ENCODE results near the gene PRELP.
"Not testable (repeated sequence)": the region's sequence is repeated elsewhere in the genome, so short reads cannot be mapped to it uniquely, and the experiment has no call there.

Gene PRELP
- total RNA-seq, result 0 to 0.11 (median 0) reads per million in 18 experiments

DNA sequence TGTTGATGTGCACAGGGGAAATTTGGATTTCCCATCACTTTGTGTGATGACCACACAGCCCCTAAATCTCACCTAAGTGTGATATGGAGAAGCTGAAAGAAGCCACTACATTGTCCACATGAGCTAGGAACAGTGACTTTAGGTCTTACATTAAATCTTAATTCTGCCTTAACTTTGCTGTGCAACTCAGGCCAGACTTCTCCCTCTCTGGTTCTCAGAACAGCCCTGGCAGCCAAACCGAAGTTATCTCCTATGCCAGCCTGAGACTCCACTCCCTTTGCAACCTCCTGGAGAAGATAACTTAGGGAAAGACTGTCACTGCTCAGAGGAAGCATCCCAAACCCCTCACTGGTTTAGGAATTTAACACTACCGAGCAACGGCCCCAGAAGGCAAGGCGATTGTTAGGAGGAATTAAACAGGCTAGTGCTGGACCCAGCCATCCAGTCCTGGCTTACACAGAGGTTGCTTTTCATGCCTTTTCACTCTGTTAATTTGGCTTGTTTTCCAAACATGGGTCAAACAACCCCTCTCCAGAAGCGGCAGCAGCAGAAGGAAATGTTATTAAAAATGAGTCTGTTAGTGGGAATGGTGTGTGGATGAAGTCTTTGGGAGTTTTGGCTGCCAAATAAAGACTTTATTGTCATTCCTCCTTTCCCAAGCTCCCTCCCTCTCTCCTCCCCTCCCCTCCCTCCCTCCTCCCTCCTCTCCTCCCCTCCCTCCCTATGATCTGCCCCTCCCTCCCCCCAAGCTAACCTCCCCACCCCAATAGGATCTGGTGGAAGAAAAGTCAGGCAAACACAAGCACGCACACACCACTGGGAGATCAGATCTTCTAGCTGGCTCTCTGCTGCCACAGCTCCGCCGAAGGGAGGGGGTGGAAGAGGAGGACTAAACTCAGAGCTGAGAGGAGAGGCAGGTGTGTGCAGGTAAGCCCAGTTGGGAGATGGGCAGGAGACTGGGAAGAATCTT, at the start of gene PRELP:
PRELP (plus strand) TSS at position 795 of the 970 bp plus-strand sequence. CDS start 7,379 bp downstream, outside the sequence.
- DNase-seq, result no peak

DNA sequence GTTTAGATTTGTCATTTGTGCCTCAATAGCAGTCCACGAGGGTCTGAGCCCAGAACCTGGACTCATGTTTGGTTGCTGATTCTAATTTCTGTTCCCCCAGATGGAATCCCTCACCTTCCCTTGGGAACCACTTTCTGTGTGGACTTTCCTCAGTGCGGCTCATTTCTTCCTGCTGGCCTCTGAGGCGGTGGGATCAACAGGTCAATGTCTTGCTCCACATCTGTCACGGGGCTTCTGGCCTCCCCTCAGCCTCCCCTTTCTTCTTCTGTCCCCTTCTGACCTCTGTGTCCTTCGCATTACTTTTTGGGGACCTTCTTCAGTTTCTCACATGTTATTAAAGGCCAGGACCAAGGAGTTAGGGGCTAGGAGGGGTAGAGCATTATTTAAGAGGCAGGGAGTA, 49.2 kb upstream of the PRELP start:
- no peak for DNase-seq

DNA sequence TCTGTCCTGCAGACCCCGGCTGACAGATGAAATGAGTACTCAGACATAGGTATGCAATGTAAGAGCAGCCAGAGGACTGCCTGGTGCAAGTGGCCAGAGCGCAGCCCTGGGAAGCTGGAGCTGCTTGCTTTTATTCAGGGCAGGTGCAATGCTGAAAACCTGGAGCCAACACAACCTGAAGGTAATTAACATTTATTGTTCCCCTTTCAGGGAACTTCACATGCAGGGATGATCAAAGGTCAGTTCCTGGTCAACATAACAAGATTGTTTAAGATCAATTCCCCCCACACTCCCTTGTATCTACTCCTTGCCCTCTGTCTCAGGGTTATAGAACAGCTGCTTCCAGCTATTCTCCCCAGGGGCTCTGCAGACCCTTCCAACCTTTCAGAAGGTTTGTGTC, 48.7 kb upstream of the PRELP start:
- DNase-seq, result no peak

DNA sequence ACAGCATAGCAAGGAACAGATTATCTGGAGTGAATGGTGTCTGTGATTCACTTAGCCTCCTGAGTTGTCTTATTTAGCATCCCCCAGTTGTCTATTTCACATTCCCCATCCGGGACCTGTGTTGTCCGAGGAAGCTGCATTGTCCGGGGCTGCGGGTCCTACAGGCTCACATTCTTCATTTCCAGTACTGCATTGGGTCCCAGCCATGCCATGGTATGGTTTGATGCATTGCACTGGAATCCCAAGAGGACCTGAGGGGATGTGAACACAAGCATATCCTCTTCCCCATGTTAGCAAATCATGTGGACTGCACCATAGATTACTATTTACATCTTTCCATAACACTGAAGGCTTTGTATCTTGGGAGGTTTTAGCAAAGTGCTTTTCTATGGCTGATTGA, 48.2 kb upstream of the PRELP start:
- DNase-seq, result no peak

DNA sequence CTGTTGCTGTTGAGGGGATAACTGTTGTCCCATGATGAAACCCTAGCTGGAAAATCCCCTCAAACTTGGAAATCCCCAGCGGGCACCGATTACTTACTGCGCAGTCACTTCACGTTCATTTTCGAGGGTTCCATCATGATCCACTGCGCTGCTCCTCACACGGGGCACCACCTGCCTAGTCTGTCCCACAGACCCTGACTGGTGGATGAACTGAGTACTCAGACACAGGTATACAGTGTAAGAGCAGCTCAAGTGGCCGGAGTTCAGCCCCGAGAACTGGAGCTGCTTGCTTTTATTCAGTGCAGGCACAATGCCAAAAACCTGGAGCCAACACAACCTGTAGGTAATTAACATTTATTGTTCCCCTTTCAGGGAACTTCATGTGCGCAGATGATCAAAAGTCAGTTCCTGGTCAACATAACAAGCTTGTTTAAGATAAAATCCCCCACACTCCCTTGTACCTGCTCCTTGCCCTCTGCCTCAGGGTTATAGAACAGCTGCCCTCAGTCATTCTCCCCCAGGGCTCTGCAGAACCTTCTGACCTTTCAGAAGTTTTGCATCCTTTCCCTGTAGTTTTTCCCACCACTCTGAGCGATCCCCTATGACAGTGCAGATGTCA, 46.5 kb upstream of the PRELP start:
- DNase-seq, result no peak

DNA sequence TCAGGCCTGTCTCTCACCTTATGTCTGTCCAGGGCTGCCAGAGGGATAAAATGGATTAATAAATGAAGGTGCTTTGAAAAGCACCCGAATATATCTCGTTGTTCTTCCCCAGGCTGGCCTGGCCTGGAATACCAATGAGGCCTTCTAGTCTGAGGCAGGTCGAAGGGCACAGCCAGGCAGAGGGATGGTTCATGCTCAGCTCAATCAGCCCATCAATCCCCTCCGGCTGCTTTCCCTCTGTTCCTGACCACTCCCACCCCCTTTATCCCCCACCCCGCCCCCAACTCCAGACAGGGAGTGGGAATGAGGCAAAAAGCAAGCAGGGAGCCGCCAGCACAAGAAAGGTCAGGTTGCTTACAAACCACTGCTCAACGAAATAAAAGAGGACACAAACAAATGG, 40.0 kb upstream of the PRELP start:
- DNase-seq, result no peak

DNA sequence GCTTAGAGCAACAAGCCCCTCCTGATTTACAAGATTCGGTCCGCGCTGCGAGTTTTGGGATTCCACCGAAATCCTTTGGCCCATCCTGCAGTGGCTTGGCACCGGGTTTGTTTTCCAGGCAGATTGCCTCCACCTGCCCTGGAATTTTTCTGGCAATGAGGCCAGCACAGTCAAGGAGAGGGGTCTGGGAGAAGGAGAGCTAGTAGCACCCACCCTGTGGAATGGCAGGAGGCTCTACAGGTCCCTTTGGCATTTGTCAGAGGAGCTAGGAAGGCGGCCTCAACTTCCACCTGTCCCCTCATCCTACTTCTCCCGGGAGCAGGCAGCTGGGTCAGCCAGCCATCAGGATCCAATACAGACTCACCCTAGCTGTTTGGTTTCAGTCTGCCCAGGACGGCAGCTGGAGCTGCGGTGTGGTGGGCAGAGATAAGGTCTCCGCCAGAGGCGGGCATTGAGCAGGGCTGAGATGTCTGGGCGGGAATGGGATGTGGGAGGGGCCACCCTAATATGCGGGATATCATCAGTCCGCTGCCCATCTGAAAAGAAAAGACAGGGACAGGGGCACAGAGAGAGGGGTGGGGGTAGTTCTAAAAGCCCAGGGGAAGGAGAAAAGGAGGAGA, 37.8 kb upstream of the PRELP start:
- no peak for DNase-seq

DNA sequence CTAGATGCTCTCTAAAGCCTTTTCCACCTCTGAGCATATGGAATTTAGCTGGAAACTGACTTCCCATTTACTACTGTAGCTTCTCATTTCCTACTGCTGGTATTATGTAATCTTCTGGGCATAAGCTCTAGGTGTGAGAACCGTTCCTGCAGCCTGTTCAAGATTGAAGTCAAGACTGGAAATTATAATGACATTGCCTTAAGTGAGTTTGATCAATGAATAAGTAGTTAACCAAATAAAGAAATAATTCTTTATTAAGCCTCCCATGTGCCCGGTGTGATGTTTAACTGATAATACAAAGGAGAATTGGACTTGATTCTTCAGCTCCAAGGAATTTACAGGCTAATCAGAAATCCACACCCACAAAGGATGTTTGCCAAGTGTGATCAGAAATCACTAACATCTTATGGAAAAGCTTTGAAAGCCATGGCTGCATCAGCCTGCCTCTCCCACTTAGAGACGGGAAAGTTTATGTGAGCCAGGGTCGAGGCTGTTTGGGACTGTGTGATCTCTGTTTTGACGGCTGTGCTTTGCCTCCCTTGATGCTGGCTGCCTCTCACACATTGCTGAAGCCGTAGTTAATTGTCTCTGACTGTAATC, 36.4 kb upstream of the PRELP start:
- peak in 1 of 2 donors; percentile 30 for DNase-seq

DNA sequence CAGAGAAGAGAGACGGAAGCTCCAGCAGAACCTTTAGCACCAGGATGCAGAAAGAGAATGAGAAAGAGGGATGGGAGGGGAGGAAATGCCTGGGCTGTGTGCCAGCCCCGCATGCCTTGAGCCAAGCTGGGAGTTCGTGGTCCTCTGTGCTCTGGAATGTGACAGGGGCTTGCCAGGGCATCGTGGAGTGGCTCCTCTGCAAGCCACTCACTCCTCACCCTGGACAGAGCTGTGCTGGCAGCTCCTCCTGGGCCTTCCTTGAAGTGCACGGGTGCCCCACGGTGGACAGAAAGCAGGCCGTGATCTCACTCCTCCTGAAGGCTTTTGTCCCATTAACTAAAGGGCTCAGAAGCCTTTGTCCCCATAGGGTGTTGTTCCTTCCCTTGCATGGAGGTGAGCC, 34.8 kb upstream of the PRELP start:
- DNase-seq, result peak; percentile 35 to 65

DNA sequence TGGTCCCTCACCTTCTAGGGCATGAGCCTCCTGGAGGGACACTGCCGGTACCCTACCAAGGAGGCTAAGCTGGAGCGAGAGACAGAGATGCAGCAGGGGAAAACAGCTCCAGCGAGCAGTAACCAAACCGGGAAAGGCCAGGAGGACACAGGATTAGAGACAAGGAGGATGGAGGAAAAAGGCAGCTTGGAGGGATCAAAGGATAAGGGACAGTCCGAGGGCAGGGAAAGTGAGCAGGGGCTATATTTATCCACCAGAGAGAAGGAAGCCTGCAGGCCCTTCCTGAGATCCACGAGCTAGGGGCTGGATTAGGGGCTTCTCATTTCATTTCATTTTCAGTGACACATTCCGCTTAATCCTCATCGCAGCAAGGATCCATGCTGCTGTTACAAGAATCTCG, 33.8 kb upstream of the PRELP start:
- no peak for DNase-seq

DNA sequence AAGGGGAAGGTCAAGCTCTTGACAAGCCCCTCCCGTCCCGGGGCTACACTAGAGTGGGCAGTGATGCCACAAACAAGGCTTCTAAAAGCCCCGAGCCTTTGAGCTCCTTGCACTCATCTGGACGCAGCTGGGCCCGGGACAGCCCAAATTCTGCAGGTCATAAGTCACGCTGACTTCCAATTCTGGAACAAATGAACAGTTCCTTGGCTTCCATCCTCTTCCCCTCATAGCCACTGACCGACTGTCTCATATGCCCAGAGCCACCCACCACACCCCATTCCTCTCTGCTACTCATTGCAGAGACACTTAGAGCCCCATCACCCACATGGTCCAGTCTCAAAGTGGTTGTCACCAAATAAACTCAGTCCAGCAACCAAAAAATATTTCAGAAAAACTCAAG, 32.8 kb upstream of the PRELP start:
- DNase-seq, result no peak

DNA sequence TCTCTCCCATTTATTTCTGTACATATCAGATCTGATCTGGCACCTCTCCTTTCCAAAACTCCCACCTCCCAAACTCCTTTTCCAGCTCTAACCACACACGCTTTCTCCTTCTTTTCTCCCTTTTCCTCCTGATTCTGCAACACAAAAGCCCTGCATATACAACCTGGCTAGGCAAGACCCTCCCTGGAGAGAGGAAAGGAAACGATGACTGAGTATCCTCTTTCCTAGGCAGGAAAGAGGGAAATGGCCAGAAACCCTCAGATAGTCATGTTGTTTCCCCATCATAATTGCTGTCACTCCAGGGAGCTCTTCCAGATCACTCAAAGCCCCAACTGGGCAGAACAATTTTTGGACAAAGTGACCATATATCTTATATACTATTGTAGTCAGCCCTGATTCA, 32.3 kb upstream of the PRELP start:
- DNase-seq, result no peak

DNA sequence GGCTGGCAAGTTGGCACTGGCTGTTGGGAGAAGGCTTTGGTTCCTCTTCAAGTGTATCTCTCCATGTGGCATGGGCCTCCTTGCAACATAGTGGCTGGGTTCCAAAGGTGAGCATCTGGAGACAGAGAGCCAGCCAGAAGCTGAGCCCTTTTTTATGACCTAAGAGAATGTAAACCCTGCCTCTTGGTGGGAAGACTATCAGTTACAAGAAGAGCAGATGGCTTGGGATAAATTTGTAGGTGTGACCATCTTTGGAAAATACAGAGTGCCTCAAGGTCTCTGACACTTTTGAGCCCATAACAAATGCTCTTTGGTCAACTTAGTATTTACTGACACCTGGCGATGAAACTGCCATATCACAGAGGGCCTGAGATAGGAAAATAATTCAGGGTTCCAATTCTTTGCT, 31.4 kb upstream of the PRELP start:
- no peak for DNase-seq

DNA sequence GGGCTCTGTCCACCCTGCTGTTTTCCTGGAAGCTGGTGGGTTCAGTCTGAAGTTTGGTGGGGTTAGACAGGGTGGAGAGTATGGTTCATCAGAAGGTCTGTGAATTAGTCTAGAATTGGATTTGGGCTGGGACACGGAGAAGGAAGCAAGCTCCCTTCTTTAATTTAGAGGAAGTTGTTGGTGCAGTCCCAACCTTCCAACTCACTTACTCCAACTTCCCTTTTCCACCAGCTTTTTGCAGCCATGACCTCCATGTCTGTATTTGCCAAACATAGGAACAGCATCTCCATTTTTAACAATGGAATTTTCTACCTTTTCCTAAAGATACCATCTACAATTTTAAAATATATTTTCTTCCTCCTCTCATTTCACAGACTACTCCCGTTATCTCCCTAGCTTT, 28.5 kb upstream of the PRELP start:
- DNase-seq, result peak; percentile 69 to 71

DNA sequence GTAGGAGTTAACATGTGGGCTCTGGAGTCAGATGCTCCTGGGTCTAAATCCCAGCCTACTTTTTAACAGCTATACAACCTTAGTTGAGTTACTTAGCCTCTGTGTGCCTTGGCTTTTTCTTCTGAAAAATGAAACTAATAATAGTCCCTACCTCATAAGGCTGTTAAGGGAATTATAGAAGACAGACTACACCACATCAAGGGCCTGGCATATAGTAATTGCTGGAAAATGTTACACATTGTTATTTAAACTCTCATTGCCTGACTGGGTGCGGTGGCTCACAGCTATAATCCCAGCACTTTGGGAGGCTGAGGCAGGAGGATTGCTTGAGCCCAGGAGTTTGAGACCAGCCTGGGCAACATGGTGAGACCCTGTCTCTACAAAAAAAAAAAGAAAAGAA, 28.0 kb upstream of the PRELP start:
- not testable (repeated sequence) for DNase-seq

DNA sequence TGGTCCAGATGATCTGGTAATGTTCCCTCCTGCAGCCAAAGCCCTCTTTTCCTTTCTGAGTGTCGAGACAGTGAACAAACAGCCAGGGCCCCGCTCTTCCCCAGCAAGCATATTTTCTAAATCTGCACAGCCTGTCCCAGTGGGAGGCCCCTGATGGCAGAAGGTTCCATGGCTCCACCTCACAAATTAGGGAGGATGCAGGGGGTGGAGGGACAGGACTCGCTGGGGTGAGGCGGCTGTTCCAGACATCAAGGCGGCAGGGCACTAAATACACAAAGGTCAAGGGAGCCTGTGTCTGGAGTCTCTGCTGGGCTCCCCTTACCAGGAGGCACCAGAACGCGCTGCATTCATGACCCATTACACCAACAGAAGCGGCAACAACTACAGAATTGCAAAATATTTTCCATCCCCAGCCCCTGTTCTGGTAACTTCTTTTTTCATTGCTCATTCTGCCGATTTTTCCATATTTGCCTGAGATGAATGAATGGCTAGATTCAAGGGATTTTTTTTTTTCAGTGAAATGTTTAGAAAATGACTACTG, 27.0 kb upstream of the PRELP start:
- no peak for DNase-seq

DNA sequence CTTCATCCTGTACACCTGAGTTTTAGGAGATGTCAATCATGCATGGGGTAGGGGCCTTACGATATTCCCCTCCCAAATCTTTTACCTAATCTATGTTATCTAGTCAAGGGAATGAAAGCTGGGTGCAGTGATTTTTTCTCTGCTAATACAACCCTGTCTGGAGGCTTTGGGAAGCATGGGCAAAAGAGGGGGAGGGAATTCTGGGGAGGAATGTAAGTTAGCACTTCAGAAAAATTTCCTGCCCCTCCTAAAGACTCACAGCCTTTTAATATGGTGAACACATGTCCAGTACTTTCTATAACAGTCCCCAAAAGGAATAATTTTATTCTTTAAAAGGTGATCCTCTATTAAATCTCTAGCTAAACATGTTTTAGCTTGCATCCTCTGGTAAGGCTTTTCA, 25.6 kb upstream of the PRELP start:
- no peak for DNase-seq

DNA sequence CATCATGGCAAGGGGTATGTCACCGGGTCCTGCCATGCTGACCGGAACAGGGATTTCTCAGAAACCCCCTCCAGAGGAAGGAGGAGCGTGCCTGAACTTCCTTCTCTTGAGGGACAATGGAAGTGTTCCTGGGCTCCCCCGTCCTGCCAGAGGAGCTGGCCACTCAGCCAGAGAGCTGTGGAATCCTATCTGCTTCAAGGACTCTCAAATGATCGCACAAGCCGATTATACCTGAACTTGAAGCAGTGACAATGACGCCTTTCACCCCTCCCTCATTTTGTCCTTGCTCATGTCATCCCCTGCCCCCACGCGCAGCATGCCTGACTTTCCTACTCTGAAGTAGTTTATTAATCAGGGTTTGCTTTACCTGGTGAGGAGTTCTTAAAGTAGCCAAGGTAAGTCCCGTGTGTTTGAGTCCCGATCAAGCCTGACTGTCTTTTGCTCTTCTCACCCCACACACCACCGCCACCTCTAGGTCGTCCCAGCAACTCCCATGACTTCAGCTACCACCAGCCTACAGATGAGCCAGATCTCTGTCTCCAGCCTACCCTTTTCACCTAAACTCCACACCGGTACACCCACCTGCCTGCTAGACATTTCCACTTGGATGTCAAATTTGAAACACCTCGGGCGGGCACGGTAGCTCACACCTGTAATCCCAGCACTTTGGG, 25.0 kb upstream of the PRELP start:
- no peak for DNase-seq

DNA sequence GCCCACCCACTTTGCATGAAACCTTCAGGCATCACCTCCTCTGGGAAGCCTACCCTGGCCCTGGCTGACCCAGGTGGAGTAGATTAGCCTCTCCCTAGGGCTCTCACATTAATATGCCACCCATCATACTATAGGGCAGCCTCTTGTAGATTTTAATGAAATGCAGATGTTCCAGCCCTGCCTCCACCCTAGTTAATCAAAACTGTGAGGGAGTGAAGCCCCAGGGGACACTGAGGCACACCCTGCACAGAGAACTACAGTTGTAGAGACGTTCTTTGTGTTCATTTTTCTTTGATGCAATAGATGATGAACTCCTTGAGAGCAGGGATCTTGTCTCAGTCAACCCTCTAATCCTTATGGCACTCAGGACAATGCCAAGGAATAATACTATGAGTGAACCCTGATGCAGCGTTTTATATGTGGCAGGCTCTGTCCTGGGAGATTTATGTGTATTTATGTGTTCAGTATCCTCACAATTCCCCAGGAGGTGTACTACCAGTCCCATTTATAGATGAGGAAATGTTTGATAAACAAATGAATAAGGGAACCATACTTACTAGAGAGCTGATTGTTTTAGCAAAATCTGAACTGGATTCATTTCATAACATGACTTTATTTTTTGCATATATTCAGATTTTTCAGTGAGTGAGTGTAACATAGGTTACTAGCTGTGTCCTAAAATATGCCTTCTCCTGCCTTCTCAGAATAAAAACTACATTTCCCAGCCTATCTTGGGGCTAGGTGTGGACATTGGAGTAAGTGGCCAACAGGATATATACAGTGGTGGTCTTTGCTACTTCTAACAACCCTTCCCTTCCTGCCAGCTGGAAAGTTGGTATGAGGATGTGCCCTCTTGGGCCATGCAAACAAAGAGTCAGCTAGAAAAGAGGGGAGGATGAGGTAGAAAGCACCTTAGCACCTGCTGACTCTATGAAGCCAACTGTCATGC, 23.5 kb upstream of the PRELP start:
- no peak for DNase-seq

DNA sequence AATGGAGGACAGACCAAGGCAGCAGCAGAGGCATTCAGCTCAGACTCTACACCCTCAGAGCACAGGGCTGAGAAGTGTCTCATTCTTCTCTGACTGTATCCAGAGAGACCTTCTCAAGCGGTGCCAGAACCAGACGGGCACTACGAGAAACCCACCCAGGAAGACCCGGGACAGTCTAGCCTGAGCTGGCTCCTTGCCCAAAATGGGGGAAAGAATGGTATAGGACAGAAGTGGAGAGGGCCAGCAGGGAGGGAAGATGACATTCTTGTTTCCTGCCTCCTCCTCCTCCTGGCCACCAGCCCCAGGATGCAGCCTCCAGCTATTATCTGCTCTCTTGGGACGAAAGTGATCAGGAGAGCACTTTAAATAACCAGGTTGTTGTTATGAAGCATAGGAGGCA, 22.6 kb upstream of the PRELP start:
- no peak for DNase-seq

DNA sequence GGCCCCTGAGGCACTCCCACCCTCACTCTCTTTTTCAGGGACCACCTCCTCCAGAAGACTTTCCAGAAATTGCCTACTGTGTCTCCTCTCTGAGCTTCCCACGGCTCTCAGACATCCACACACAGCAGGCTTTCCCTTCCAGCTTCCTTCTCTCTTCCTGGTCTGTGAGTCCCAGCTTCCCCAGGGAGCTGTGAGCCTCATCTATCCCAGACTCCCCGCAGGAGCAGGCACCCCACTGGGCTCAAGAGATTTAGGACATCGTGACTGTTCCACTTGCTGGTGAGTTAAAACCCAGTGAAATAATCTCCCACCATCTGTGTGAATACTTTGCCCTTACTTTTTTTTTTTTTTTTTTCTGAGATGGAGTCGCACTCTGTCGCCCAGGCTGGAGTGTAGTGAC, 22.0 kb upstream of the PRELP start:
- DNase-seq, result no peak
